Left kidney (tissue), 2 donors: ENCODE results near the gene AMD1. TPM values are rescaled to one million over a fixed set of nuclear protein-coding genes. Genes with fewer than 3 reads are reported as not detected.

Experiments
- DNase-seq: peaks from one replicate; pipeline ENCODE4 v3.0.0-alpha.2; 2013
- polyA plus RNA-seq: library from polyadenylated mRNA; unstranded; fragments of 120-200 nt; gene quantifications from one replicate; pipeline ENCODE4 v1.2.1, GENCODE V29; 2013; ENCODE audit not compliant: insufficient read length

AMD1 gene
- polyA plus RNA-seq, 1 donor: 89.2 TPM

GRCh38 chr6:110934381-110934898, 59.9 kb downstream of the AMD1 start:
- no peak for DNase-seq

- DNase-seq: no peak
These were observed 60.6 kb downstream of the AMD1 start for GRCh38 chr6:110935171-110935570.

GRCh38 chr6:110938171-110938570, 63.6 kb downstream of the AMD1 start:
- DNase-seq: no peak

GRCh38 chr6:110939429-110940200, 65.0 kb downstream of the AMD1 start:
- DNase-seq: no peak

DNA sequence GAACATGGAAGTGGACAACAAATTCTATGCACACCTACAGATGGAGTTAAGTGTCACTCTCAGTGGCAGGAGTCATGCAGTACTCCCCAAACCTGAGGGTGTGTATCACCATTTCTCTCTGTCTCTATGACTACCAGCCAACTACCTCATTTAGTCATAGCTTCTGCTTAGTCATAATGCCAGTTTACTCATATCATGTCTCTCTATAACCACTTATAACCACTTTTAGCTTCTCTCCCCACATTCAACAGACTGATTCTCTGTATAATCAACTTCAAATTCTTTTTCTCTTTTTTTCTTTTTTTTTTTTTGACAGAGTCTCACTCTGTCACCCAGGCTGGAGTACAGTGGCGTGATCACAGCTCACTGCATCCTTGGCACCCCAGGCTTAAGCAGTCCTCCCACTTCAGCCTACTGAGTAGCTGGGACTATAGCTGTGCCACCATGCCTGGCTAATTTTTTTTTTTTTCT, 70.1 kb downstream of the AMD1 start:
- DNase-seq: no peak

Other genes with a start within 250 kb of the AMD1 start
- gene CDK19, start 59.3 kb upstream of the AMD1 start, polyA plus RNA-seq: 43.8 TPM
- gene GTF3C6, start 83.9 kb downstream of the AMD1 start, polyA plus RNA-seq: 107 TPM
- 34.5 TPM for gene RPF2, start 107.3 kb downstream of the AMD1 start, polyA plus RNA-seq
- gene SLC16A10, start 212.7 kb downstream of the AMD1 start, polyA plus RNA-seq: 34.1 TPM